ENCODE data around the gene UCK1.

DNA sequence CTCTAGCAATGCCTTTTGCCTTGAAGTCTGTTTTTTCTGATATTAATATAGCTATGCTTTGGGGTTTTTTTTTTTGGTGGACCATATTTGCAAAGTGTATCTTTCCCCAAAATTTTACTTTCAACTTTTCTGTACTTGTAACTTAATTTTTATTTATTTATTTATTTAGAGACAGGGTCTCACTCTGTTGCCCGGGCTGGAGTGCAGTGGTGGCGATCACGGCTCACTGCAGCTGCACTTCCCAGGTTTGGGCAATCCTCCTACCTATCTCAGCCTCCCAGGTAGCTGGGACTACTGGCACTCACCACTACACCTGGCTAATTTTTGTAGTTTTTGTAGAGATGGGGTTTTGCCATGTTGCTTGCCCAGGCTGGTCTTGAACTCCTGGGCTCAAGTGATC, 35.1 kb upstream of the UCK1 start:
- TF ChIP-seq POLR2A (IDR thresholded peaks at IDR 0.05; ENCODE audit: low read depth, low read length) (no peak), POLR2AphosphoS5 (IDR thresholded peaks at IDR 0.05; ENCODE audit: low read depth, low read length) (no peak), PAX5 (IDR thresholded peaks at IDR 0.05; ENCODE audit: insufficient read depth, low read length, severe bottlenecking) (no peak), TAF1 (IDR thresholded peaks at IDR 0.05; ENCODE audit: low read depth, low read length) (no peak)

Data from GM12891 (cell line).